ENCODE data around the gene MAP2K3. TPM values are rescaled to one million over a fixed set of nuclear protein-coding genes. Genes with fewer than 3 reads are reported as not detected.

Gene MAP2K3
- total RNA-seq, 2 donors from 2014 or later: 101 to 130 TPM

- ATAC-seq: no peak
- no peak overlapping the region for H3K27ac Mint-ChIP-seq
- no peaks in the 10 kb centered on the region for H3K9me3 Mint-ChIP-seq
- no peak for DNase-seq (ENCODE audit: low spot score in 2 of 2)
- no peaks in the 10 kb centered on the region for H3K36me3 Mint-ChIP-seq
These were observed 73.5 kb downstream of the MAP2K3 start for GRCh38 chr17:21357696-21358656.

DNA sequence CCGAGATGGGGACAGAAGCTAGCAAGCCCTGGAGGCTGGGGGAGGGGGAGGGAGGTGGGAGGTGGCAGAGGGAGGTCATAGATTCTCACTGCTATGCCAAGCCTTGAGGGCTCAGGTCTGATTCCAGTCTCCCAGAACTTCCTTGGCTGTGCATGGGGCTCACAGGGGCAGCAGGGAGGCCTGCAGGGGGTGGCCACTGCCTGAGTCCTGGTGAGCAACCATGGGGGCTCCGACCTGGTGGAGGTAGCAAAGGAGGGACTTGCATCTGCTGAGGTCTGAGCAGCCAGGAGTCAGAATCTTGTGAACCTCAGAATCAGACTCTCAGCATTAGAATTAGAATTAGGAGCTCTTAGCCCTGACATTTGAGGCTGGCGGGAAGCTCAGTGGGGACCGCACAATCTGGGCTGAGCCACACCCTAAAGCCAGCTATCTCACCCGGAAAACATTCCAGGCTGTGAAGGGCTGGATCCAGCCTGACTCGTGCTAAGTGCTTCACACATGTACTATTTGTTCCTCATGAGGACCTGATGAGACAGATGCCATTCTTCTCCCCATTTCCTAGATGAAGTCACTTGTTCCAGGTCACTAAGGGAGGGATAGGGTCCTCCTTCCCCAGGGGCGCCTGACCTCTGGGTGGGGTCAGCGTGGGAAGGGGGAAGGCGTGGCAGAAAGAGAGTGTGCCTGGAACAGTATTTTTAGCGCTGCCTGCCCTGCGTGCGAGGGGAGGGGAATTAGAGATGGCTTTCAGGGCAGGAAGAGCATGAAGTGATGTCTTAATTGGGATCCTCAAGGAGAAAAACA, 74.4 kb downstream of the MAP2K3 start:
- Mint-ChIP-seq H3K36me3 (no peaks in the 10 kb centered on the region), H3K9me3 (no peaks in the 10 kb centered on the region), H3K27ac (no peak overlapping the region)
- no peak for DNase-seq (ENCODE audit: low spot score in 2 of 2)
- no peak for ATAC-seq

DNA sequence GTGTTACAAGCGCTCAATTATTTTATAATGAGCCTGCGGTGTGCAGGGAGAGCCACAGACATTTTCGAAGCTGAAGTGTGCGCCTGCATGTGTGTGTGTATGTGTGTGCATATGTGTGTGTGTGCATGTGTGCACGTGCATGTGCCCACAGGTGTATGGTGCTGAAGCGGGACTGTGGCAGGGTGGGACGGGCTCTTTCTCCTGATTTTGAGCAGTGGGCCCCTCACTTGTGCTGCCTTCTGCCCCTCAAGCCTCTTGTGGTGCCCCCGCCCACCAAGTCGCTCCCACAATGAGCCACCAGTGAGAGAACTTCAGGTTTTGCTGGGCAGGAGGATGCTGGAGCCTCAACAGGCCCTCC, 75.0 kb downstream of the MAP2K3 start:
- H3K36me3 Mint-ChIP-seq: no peaks in the 10 kb centered on the region
- no peak overlapping the region for H3K27ac Mint-ChIP-seq
- ATAC-seq (no peak), DNase-seq (ENCODE audit: low spot score in 2 of 2) (no peak)
- no peaks in the 10 kb centered on the region for H3K9me3 Mint-ChIP-seq

DNA sequence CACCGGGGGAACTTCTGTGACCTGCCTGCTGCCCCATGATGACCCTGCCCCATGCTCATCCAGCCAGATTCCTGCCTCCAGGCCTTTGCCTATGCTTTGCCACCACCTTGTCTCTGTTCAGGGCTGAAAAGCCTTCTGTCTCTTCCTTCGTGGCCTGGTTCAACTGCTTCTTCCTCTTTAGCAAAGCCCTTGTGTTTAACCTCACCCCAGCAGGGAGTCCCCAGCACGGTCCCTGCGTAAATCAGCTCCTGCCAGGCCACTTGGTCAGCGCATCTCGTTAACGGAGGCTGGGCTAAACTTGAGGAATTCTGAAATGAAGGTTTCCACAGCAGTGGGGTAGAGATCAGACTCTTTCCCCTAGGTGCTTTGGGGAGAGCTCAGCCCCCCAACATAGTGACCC, 75.5 kb downstream of the MAP2K3 start:
- H3K36me3 Mint-ChIP-seq: no peaks in the 10 kb centered on the region
- H3K9me3 Mint-ChIP-seq: no peaks in the 10 kb centered on the region
- DNase-seq (ENCODE audit: low spot score in 2 of 2) (no peak), ATAC-seq (no peak)
- peak overlapping the region in 1 of 2 donors; percentile 4 for H3K27ac Mint-ChIP-seq

- Mint-ChIP-seq H3K9me3 (no peaks in the 10 kb centered on the region), H3K27ac (no peak overlapping the region), H3K36me3 (no peaks in the 10 kb centered on the region)
- ATAC-seq: no peak
- DNase-seq (ENCODE audit: low spot score in 2 of 2): no peak
These were observed 76.7 kb downstream of the MAP2K3 start for GRCh38 chr17:21361020-21361809.

DNA sequence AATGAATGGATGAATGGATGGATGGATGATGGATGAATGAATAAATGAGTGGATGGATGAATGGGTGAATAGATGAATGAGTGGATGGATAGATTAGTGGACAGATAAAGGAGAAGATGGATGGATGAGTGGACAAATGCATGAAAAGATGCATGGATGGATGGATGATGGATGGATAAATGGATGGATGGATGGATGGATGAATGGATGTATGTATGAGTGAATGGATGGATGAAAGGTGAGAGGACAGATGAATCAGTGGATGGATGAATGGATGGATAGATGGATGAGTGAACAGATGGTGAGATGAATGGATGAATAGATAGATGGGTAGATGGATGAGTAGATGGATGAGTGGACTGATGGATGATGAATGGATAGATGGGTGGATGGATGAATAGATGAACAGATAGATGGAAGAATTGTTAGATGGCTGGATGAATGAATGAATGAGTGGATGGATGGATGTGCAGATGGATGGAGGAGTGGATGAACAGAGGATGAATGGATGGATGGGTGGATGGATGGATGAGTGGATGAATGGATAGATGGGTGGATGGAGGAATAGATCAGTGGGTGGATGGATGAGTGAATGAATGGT, 77.9 kb downstream of the MAP2K3 start:
- H3K36me3 Mint-ChIP-seq: no peaks in the 10 kb centered on the region
- no peaks in the 10 kb centered on the region for H3K9me3 Mint-ChIP-seq
- H3K27ac Mint-ChIP-seq: no peak overlapping the region
- DNase-seq (ENCODE audit: low spot score in 2 of 2): no peak
- ATAC-seq: no peak

DNA sequence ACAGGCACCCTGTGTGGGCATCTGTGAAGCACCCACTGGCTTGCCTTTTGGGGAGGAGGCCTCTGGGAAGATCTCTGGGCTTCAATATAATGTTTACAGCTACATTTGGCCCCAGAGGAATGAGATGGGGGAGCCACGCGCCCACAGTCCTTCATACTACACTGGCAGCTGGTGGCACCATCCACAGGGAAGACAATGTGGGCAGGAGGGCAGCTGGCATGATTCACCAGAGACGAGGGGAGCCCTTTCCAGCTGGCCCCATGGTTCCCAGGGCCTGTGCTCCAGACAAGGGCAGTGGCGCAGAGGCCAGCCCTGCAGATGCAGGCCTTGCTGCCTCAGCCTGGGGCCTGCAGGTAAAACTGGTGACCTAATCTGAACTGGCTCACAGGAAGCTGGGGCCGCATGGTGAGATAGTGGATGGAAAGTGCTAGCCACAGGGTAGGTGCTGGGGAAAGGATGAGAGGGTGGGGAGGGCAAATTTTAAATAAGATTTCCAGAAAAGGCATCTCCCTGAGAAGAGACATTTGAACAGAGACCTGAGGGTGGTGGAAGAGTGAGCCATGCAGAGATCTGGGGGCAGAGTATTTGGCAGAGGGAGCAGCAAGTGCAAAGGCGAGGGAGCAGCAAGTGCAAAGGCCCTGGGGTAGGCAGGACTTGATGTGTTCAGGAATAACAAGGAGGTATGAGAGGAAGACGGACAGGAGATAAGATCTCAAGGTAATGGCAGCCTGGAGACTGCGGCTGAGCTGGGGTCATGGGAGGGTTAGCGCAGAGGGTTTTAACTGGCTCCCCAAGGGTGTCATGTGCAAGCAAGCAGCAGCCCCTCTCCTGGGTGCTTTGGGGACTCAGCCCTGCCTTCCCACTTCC, 79.5 kb downstream of the MAP2K3 start:
- DNase-seq (ENCODE audit: low spot score in 2 of 2) (no peak), ATAC-seq (no peak)
- no peak overlapping the region for H3K27ac Mint-ChIP-seq
- no peaks in the 10 kb centered on the region for H3K36me3 Mint-ChIP-seq
- H3K9me3 Mint-ChIP-seq: no peaks in the 10 kb centered on the region

Other genes with a start within 250 kb of the MAP2K3 start
- gene USP22, start 241.7 kb upstream of the MAP2K3 start, total RNA-seq: 100 to 1,000 TPM; 146 to 180 TPM
- 10 to 100 TPM; 15.8 to 16.5 TPM for gene DHRS7B, start 157.7 kb upstream of the MAP2K3 start, total RNA-seq
- gene TMEM11, start 70.5 kb upstream of the MAP2K3 start, total RNA-seq: 10 to 100 TPM; 21.9 to 23.6 TPM
- gene NATD1, start 31.3 kb upstream of the MAP2K3 start, total RNA-seq: 1 to 10 TPM; 2.6 to 2.9 TPM
- not detected for gene KCNJ12, start 91.6 kb downstream of the MAP2K3 start, total RNA-seq

Measured in activated naive CD4-positive, alpha-beta T cell treated with anti-CD3 and anti-CD28 coated beads, Interleukin-2, amount 50 U/mL, for 72 hours (primary cell).